Hematopoietic multipotent progenitor cell treated with erythropoietin and hydrocortisone succinate and interleukin-3 and kit ligand, for 8 days (in vitro differentiated cells): ENCODE results near the gene CRYGD.
"Not testable (repeated sequence)": the region's sequence is repeated elsewhere in the genome, so short reads cannot be mapped to it uniquely, and the experiment has no call there.

Experiments used
- DNase-seq: peaks from one replicate; pipeline ENCODE4 v3.0.0-alpha.2; 2015

CRYGD gene

DNA sequence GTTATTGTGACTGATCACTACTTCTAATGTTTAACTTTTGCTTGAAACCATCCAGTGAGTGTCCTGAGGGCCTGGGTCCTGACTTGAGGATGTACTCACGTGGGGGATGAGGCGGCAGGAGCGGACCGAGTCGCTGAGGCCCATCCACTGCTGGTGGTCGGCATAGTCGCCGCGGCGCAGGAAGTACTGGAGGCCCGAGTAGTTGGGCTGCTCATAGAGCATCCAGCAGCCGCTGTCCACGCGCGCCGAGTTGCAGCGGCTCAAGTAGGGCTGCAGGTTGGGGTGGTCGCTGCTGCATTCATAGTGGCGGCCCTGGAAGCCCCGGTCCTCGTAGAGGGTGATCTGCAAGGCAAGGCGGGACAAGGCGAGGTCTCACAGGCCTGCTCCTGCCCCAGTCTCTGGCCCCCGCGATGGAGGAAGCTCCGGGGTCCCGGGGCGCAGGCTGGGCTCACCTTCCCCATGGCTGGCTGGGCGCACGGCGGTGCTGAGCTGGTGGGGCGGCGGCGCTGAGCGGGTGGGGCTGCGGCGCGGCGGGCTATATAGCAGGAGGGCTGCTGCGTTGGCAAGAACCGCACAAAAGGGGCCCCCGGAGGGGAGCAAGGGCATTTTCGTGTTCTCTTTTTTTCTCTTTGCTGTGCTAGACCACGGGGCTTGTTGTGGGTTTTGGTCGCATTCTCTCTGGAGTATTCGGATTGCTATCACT lies at the start of gene CRYGD:
Gene CRYGD (minus strand): TSS at position 512 of the 703 bp plus-strand sequence. CDS start 51 bp downstream, at position 461.
- DNase-seq: not testable (repeated sequence)

- peak; percentile 55 for DNase-seq
Observed at GRCh38 chr2:208172125-208172524, 47.8 kb upstream of the CRYGD start.

DNA sequence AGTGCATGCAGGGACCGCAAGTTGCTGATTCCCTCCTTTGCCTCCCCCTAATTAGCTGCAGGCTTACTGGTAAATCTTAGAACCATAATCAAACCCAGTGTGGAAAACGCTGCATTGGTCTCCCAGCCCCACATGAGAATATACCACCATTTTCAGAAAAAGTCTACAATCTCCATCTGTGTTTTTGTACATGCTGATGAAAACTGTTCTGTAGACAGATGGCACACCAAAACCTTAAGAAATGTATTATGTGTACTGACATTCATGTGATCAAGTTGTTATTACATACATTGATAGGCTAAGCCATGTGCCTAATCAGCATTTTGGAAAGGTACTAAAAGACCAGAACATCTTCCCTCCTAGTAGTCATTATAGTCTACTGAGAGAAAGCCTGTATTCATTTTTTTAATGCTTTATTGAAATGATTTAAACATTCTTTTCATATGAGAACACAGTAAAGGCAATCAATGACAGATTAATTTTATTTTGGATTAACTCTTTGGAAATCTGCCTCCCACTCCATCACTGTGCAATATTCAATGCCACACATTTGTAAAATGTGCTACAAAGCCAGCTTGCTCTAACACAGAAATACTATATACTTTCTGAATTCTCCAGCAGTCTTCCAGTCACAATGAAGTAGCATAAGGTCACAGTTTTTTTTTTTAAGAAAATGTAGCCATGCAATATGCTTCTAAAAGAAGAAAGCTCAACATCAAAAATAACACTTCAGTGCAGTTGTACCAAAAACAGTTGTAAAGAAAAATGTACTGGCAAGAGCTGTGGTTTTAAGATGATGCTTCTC lies 40.8 kb upstream of the CRYGD start:
- no peak for DNase-seq

DNA sequence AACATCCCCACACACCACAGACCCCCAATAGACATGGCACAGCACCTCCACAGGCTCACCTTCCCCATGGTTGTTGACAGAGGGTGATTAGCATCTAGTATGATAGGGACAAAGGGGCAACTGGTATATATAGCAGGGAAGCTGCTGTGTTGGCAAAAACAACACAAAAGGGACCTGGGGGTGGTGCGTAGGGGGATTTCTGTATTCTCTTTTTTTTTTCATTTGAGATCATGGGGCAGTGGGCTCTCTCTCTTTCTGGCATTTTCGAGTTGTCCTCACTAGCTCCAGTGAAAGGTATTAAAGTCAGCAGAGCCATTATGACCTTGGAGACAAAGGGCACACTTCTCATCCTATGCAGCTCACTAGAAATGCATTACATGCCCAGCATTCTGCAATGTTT lies 39.2 kb upstream of the CRYGD start, which contains the start of gene CRYGA:
Gene CRYGA (minus strand): TSS at position 101 of the 400 bp plus-strand sequence. CDS start 33 bp downstream, at position 68.
- DNase-seq: no peak

DNA sequence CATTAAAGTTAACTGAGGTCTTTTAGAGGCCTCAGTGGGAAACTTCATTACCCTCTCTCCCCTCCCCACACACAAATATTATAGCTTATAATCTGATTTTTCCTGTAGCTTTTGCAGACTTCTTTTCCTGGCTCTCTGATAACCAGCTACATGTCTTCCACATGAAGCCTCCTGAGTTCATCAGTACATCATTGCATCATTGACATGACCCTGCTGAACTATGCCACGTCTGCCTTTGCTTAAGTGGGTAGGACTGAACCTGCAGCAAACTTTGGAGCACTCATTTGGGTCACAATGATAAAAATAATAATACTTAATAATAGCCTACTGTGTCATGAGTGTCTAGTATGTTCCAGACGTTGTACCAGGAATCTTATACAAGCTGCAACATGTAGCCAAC lies 32.1 kb upstream of the CRYGD start:
- no peak for DNase-seq

- DNase-seq: peak; percentile 11
Observed at GRCh38 chr2:208153156-208153555, 28.8 kb upstream of the CRYGD start.

DNA sequence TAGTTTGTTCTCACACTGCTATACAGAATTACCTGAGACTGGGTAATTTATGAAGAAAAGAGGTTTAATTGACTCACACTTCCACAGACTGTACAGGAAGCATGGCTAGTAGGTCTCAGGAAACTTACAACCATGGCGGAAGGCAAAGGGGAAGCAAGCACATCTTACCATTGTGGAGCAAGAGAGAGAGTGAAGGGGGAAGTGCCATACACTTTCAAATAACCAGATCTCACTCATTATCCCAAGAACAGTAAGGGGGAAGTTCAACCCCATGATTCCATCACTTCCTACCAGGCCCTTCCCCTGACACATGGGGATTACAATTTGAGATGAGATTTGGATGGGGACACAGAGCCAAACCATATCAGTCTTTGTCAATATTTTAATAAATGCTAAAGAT lies 26.6 kb upstream of the CRYGD start:
- no peak for DNase-seq

DNA sequence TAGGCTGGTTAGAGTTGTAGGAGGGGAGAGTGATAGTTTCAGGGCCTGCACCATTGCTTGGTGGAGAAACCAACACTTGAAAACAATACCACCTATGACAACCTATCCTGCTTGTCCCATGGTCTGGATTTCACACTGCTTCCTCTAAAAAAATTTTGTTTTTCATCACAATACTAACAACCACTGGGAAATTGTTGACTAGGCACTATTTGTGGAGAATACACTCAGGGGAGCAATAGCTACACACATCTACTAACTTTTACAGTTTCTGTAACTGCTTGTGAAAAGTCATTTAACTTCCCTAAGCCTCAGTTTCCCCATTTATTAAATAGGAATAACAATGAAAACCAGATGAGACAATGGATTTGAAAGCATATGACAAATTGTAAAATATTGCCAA lies 25.8 kb upstream of the CRYGD start:
- no peak for DNase-seq

DNA sequence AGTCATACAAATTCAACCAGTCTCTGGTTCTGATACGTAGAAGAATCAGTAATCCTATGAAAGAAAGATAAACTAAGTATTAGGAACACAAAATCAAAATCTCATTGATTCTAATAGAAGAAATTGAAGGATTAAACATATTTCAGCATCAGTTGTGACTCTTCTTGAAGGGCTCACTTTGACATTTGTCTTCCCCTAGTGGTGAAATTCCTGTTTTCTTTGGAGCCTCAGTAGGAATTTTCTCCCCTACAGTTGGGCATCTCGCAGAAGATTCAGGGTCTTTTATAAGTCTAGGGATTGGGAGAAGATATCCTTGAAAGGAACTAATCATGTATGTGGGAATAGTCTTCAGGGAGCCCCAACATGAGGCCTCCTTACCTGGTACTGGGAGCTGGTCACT lies 24.5 kb upstream of the CRYGD start:
- DNase-seq: no peak

DNA sequence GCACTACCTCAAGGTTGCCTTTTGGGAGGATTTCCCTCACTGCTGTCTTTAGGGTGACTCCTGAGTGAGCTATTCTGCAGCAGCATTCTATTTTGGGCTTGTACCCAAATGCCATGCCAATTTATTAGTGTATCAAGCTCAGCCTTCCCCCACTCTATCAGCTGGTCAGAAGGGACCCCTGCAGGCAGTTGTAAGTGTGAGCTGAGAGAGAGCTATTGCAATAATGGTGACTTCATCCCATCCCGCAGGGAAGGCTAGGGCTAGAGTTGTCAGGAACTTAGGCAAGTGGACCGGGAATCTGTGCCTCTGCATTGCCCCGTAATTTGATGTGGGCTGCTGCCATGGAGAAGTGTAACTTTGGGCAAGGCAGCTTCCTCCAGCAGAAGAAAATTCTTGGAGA lies 23.4 kb upstream of the CRYGD start:
- no peak for DNase-seq

- no peak for DNase-seq
Observed at GRCh38 chr2:208147008-208147407, 22.7 kb upstream of the CRYGD start.

- no peak for DNase-seq
Observed at GRCh38 chr2:208146006-208146405, 21.7 kb upstream of the CRYGD start, which contains the start of gene CRYGB. CRYGB (minus strand) TSS chr2:208146158; CDS start chr2:208146120, 38 bp downstream.

DNA sequence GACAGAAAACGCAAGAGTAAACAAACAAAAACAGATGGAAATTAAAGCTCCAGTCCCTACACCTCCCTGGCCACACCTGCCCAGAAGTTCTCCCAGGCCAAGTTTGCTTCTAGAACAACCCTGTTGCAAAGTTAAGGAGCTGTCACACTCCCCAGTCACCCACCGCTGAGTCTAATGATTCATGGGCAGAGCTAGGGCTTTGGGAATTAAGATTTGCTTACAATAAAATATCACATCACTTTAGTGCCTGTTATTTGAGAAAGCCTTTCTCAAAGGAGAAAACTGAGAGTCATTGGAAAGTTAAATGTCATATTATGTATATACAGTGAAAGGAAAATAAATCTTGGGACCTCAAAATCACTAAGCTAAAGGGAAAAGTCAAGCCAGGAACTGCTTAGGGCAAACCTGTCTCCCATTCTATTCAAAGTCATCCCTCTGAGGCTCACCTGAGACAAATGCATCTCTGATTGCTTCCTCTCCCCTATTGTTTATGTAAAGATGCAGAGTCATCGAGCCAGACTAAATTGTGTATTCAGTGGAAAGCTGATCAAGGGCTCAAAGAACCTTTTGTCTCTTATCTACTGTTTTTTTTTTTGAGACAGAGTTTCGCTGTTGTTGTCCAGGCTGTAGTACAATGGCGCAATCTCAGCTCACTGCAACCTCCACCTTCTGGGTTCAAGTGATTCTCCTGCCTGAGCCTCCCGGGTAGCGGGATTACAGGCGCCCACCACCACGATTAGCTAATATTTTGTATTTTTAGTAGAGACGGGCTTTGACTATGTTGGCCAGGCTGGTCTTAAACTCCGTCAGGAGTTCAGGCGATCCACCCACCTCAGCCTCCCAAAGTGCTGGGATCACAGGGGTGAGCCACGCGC lies 18.8 kb upstream of the CRYGD start:
- no peak for DNase-seq

GRCh38 chr2:208142240-208142924 lies 18.1 kb upstream of the CRYGD start:
- DNase-seq: no peak

- no peak for DNase-seq
Observed at GRCh38 chr2:208139447-208139846, 15.1 kb upstream of the CRYGD start.

GRCh38 chr2:208138334-208138733 lies 14.0 kb upstream of the CRYGD start:
- not testable (repeated sequence) for DNase-seq

DNA sequence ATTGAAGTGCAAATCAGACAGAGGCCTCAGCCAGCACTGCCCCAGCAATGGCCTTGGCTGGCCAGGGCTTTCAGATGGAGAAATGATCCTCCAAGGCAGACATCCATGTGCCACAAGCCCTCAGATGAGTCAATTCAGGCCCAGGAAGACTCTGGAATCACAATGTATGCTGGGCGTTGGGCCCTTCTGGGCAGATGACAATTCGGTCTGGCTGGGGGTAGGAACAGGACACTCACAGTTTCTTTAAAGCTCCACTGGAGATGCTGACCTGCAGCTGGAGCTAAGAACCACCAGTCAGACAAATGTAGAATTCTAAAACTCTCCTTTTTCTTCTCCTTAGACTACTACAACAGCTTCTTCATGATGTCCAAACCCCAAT lies 12.4 kb upstream of the CRYGD start:
- no peak for DNase-seq

GRCh38 chr2:208135794-208136715 lies 11.7 kb upstream of the CRYGD start:
- DNase-seq: no peak

DNA sequence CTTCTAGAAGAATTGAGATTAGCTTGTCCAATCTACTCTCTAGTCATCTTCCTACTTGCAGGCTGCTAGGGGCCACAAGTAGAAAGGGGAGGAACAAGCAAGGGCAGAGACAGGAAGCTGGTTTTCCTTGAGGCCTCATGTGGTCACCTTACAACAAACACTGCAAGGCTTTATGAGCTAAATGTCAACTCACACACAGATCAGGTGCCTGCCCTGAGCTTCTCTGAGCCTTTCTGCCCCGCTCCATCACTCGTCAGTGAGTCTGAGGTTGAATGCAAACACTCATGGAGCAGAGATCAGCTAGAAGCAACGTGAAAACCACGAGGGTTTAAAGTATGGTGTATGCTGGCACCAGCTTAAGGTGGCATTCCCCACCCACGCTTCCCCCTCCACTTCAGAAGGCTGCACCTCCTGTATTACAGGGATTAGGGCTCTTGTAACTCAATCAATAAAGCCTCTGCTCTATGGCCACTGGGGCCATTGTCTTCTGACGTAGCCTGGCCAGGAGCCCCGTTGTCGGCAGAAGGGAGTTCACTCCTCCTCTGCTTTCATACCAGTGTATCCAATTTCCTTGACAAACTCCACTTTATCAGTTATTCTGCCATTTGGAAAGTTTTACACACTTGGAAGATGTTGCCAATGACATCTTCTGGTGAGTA lies 10.7 kb upstream of the CRYGD start:
- no peak for DNase-seq

- DNase-seq: no peak
Observed at GRCh38 chr2:208130712-208131110, 6.4 kb upstream of the CRYGD start.
